Naive B cell (primary cell): ENCODE data around the gene MAN2A2. TPM values are rescaled to one million over a fixed set of nuclear protein-coding genes. Genes with fewer than 3 reads are reported as not detected.

Experiments
- ATAC-seq, 2 donors: fragments of 150-1000 bp; cut with Tn5 transposase; 2 replicates each; pipeline ENCODE4 v1.10.0; 2021; ENCODE audit warnings: low read depth in 2 of 2, mild to moderate bottlenecking in 2 of 2, moderate library complexity in 2 of 2
- DNase-seq: peaks from one replicate; pipeline ENCODE4 v3.0.0; 2022
- H3K27ac Mint-ChIP-seq, 6 donors: one replicate each; pipeline ENCODE4 v1.8.0; 2020 to 2022; ENCODE audit warnings: mild to moderate bottlenecking in 6 of 6, mixed read lengths in 6 of 6, moderate library complexity in 5 of 6, inconsistent platforms in 2 of 6
- H3K27me3 Mint-ChIP-seq, 3 donors: one replicate each; pipeline ENCODE4 v1.8.0; 2021 to 2022; ENCODE audit warnings: mixed read lengths in 3 of 3, mild to moderate bottlenecking in 1 of 3
- H3K36me3 Mint-ChIP-seq, 2 donors: one replicate each; pipeline ENCODE4 v1.8.0; 2020 to 2022; ENCODE audit warnings: mixed read lengths in 2 of 2, inconsistent platforms in 1 of 2, mild to moderate bottlenecking in 1 of 2
- H3K4me1 Mint-ChIP-seq, 3 donors: one replicate each; pipeline ENCODE4 v1.8.0; 2020 to 2022; ENCODE audit warnings: mixed read lengths in 3 of 3, inconsistent platforms in 1 of 3, mild to moderate bottlenecking in 1 of 3, moderate library complexity in 1 of 3
- H3K4me3 Mint-ChIP-seq, 8 donors: one replicate each; pipeline ENCODE4 v1.8.0; 2020 to 2022; ENCODE audit warnings: mild to moderate bottlenecking in 8 of 8, mixed read lengths in 8 of 8, moderate library complexity in 8 of 8, inconsistent platforms in 2 of 8
- H3K9me3 Mint-ChIP-seq, 7 donors: one replicate each; pipeline ENCODE4 v1.8.0; 2020 to 2022; ENCODE audit warnings: mixed read lengths in 7 of 7, mild to moderate bottlenecking in 5 of 7, inconsistent platforms in 2 of 7, moderate library complexity in 1 of 7
- polyA plus RNA-seq, 6 donors: library from polyadenylated mRNA; unstranded; fragments of 300-500 nt; fragmentation: Illumina TruSeq; gene quantifications; one replicate each; pipeline ENCODE4 v1.2.3, GENCODE V29; 2021; ENCODE audit warnings: low read depth in 6 of 6

The MAN2A2 gene
- polyA plus RNA-seq, 6 donors from 2014 or later: 1.4 to 8.9 (median 6.5) TPM

GRCh38 chr15:90866161-90866715, 36.9 kb upstream of the MAN2A2 start:
- H3K27me3 Mint-ChIP-seq: no peaks in the 10 kb centered on the region
- peaks cover 31 to 46% (median 33%) of the 10 kb centered on the region in 3 donors for H3K4me1 Mint-ChIP-seq
- ATAC-seq: no peak
- H3K9me3 Mint-ChIP-seq: no peaks in the 10 kb centered on the region
- H3K36me3 Mint-ChIP-seq: no peaks in the 10 kb centered on the region
- H3K27ac Mint-ChIP-seq: peak overlapping the region in 1 of 6 donors; percentile 10
- no peak overlapping the region for H3K4me3 Mint-ChIP-seq
- DNase-seq: no peak

DNA sequence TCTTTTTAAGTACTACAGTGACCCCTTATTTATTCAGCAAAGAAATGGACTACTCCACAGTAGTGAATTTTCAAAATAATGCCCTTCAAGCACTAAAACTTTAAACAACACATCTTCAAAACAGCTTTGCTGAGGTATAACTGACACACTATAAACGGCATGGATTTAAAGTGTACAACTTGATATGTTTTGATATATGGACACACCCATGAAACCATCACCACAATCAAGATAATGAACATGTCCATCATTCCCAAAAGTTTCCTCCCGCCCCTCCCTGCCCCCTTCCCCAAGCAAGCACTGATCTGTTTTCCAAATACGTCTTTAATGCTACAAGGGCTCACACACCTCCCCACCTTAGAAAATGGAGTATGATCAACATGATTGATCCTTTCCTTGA, 36.3 kb upstream of the MAN2A2 start:
- Mint-ChIP-seq H3K27me3 (no peaks in the 10 kb centered on the region), H3K4me3 (peak overlapping the region in 1 of 8 donors; percentile 25), H3K27ac (no peak overlapping the region), H3K36me3 (no peaks in the 10 kb centered on the region), H3K9me3 (no peaks in the 10 kb centered on the region), H3K4me1 (peaks cover 31 to 46% (median 33%) of the 10 kb centered on the region in 3 donors)
- DNase-seq (no peak), ATAC-seq (no peak)

DNA sequence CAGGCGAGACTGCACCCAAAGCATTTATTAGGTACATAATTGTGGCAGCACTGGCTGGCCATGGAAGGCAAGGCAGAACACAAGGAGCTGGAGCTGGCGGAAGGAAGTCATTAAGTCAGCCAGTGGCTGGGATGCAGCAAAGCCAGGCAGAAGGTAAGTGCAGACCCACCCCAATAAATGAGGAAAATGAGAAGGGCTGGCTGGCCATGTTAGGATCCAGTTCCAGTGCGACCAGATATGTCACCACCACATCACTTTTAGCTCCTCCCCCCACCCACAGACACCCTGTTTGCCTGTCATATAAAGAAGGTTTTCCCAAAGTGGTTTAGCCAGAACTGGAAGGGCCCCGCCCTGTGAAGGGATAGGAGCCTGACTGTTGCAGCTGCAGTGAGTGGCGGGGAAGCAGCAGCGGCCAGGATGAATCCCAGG, 34.8 kb upstream of the MAN2A2 start, which contains the start of gene FURIN:
FURIN (plus strand) TSS at position 328 of the 429 bp plus-strand sequence. CDS start 7,153 bp downstream, outside the sequence.
- Mint-ChIP-seq H3K36me3 (no peaks in the 10 kb centered on the region), H3K27me3 (no peaks in the 10 kb centered on the region), H3K9me3 (no peaks in the 10 kb centered on the region), H3K4me1 (peaks cover 36 to 54% (median 43%) of the 10 kb centered on the region in 3 donors), H3K4me3 (peak within 1 kb of the TSS; percentile 52 to 92 (median 88)), H3K27ac (peak within 1 kb of the TSS; percentile 19 to 92 (median 62))
- DNase-seq (no peak), ATAC-seq (no peak)

DNA sequence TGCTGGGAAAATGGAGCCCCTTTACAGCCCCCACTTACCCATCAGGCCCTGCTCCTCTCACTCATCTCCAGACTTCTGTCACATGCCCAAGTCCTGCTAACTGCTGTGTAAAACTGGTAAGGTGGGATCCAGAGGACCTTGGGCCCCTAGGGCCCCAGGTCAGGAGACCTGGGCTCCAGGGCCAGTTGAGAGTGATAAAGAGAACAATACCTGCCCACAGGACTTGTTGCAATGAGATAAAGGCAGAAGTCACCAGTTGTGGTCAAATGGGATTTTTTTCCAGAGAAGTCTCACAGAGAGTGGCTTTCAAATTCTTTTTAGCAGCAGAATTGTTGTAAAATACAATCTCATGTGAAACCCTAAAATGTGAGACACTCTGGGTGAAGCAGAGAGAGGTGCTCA, 34.0 kb upstream of the MAN2A2 start:
- H3K36me3 Mint-ChIP-seq: no peaks in the 10 kb centered on the region

DNA sequence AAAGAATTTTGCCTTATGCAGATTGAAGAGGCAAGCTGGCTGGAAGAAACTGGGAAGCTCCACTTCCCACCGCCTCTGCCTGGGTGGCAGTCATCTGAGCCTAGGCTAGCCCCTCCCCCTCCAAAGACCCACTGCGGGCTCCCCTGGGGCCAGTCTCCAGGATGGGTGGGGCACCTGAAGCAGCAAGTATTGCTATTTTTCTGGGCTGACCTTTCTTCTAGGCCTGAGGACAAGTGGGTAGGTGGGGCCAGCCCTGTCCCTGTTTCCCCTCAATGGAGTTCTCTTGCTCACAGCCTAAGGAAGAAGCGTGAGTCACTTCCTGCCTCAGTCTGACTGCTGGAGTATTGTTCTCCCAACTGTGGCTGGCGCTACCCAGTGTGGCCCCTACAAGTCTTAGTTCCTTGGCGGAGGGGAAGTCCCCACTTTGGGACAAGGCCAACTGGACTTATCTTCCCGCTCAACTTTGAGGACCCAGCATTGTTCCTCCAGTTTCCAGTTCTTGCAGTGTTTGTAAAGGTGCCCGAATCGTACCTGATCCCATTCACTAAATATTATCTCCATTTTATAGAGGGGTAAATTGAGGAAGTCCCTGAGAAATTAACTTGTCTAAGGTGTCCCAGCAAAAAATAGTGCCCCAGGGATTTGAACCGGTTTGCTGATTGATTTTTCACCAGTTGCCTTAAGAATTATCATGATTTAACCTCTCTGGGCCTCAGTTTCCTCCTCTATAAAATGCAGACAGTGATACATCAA, 33.3 kb upstream of the MAN2A2 start:
- Mint-ChIP-seq H3K27me3 (no peaks in the 10 kb centered on the region), H3K36me3 (no peaks in the 10 kb centered on the region), H3K4me1 (peaks cover 32 to 50% (median 41%) of the 10 kb centered on the region in 3 donors), H3K4me3 (peak overlapping the region; percentile 83 to 93 (median 89)), H3K27ac (peak overlapping the region in 5 of 6 donors; percentile 19 to 91 (median 87)), H3K9me3 (no peaks in the 10 kb centered on the region)
- DNase-seq (no peak), ATAC-seq (peak in 1 of 2 donors; percentile 20)

More for the DNA sequence above, 34.0 kb upstream of the MAN2A2 start:
- Mint-ChIP-seq H3K27ac (peak overlapping the region in 4 of 6 donors; percentile 19 to 91 (median 50)), H3K4me3 (peak overlapping the region in 7 of 8 donors; percentile 35 to 92 (median 87)), H3K9me3 (no peaks in the 10 kb centered on the region), H3K4me1 (peaks cover 32 to 50% (median 41%) of the 10 kb centered on the region in 3 donors), H3K27me3 (no peaks in the 10 kb centered on the region)
- no peak for ATAC-seq
- no peak for DNase-seq

GRCh38 chr15:90870354-90871138, 32.6 kb upstream of the MAN2A2 start:
- DNase-seq (no peak), ATAC-seq (peak; percentile 34 to 36)
- Mint-ChIP-seq H3K27ac (peak overlapping the region in 5 of 6 donors; percentile 61 to 93 (median 86)), H3K9me3 (no peaks in the 10 kb centered on the region), H3K4me1 (peaks cover 32 to 49% (median 41%) of the 10 kb centered on the region in 3 donors), H3K4me3 (peak overlapping the region; percentile 83 to 93 (median 89)), H3K36me3 (no peaks in the 10 kb centered on the region), H3K27me3 (no peaks in the 10 kb centered on the region)

DNA sequence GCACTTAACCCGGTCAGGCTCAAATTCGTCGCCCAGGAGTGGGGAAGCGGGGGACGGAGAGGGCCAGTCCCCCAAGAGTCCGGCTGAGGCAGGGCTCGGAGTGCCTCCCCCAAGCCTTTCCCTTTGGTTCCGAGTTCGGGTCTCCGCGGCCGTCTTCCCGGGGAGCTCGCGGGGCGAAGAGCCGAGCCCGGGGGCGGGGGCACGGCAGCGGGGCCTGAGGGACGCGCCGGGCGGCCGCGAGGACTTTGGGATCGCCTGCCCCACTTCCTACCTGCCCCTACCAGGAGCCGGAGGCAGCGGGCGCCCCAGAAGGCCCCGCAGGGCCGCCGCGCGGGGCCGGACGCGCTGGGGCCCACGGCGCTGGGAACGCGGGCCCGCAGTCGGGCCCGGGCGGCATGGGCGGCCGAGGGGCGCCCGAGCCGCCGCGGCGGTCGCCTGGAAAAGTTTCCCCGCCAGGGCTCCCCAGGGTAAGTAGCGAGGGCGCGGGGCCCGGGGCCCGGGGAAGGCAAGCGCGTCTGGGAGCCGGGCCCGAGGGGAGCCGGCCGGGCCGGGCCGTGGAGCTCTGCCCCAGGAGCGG, 31.9 kb upstream of the MAN2A2 start:
- ATAC-seq: peak; percentile 53 to 57
- H3K27ac Mint-ChIP-seq: peak overlapping the region in 5 of 6 donors; percentile 61 to 93 (median 86)
- peak overlapping the region; percentile 83 to 93 (median 89) for H3K4me3 Mint-ChIP-seq
- H3K4me1 Mint-ChIP-seq: peaks cover 33 to 46% (median 41%) of the 10 kb centered on the region in 3 donors
- DNase-seq: peak; percentile 33
- no peaks in the 10 kb centered on the region for H3K9me3 Mint-ChIP-seq
- no peaks in the 10 kb centered on the region for H3K36me3 Mint-ChIP-seq
- H3K27me3 Mint-ChIP-seq: no peaks in the 10 kb centered on the region

- Mint-ChIP-seq H3K27me3 (no peaks in the 10 kb centered on the region), H3K4me1 (peaks cover 35 to 53% (median 41%) of the 10 kb centered on the region in 3 donors), H3K27ac (peak overlapping the region in 4 of 6 donors; percentile 24 to 89 (median 82)), H3K4me3 (peak overlapping the region; percentile 77 to 93 (median 86)), H3K9me3 (no peaks in the 10 kb centered on the region), H3K36me3 (peaks cover 0 to 6% of the 10 kb centered on the region in 2 donors)
- DNase-seq: no peak
- peak; percentile 32 to 35 for ATAC-seq
Measured at GRCh38 chr15:90871716-90872485, 31.2 kb upstream of the MAN2A2 start.

DNA sequence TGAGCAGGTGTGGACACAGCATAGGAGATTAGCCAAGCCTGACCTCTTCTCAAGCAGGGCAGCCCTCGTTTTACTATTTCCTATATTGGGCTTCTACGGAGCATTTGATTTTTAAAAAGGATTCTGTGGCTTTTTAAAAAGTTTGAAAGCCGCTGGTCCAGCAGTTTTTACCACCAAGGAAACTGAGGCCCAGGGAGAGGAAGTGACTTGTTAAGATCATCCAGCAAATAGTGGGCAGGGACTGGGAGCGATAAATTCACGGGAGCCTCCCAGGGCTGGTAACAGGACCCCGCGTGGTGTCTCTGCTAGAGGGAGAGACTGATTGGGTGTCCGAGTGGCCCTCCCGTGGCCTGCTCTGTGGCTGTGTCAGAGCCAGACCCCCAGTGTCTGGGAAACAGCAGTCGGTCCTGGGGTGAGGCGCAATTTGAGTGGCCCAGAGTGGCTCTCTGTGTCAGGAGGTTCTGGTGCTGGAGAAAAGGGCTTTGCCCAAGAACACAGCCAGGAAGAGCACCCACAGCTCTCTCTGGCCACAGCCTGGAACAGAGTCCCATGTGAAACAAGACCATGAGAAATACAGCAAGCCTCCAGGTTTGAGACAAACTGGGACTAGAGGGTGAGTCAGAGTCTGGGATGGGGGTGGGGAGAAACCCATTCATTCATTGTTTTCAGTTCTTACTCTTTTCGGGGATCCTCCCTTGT, 30.5 kb upstream of the MAN2A2 start:
- peaks cover 35 to 55% (median 41%) of the 10 kb centered on the region in 3 donors for H3K4me1 Mint-ChIP-seq
- no peak for ATAC-seq
- peak overlapping the region in 5 of 6 donors; percentile 24 to 89 (median 79) for H3K27ac Mint-ChIP-seq
- no peak for DNase-seq
- H3K9me3 Mint-ChIP-seq: no peaks in the 10 kb centered on the region
- H3K36me3 Mint-ChIP-seq: peaks cover 0 to 11% of the 10 kb centered on the region in 2 donors
- H3K4me3 Mint-ChIP-seq: peak overlapping the region; percentile 77 to 93 (median 86)
- H3K27me3 Mint-ChIP-seq: no peaks in the 10 kb centered on the region

GRCh38 chr15:90873488-90873997, 29.6 kb upstream of the MAN2A2 start:
- H3K36me3 Mint-ChIP-seq: peaks cover 0 to 11% of the 10 kb centered on the region in 2 donors
- no peaks in the 10 kb centered on the region for H3K9me3 Mint-ChIP-seq
- ATAC-seq (no peak), DNase-seq (no peak)
- H3K4me1 Mint-ChIP-seq: peaks cover 27 to 47% (median 35%) of the 10 kb centered on the region in 3 donors
- H3K27ac Mint-ChIP-seq: no peak overlapping the region
- no peaks in the 10 kb centered on the region for H3K27me3 Mint-ChIP-seq
- H3K4me3 Mint-ChIP-seq: peak overlapping the region in 6 of 8 donors; percentile 5 to 93 (median 82)

DNA sequence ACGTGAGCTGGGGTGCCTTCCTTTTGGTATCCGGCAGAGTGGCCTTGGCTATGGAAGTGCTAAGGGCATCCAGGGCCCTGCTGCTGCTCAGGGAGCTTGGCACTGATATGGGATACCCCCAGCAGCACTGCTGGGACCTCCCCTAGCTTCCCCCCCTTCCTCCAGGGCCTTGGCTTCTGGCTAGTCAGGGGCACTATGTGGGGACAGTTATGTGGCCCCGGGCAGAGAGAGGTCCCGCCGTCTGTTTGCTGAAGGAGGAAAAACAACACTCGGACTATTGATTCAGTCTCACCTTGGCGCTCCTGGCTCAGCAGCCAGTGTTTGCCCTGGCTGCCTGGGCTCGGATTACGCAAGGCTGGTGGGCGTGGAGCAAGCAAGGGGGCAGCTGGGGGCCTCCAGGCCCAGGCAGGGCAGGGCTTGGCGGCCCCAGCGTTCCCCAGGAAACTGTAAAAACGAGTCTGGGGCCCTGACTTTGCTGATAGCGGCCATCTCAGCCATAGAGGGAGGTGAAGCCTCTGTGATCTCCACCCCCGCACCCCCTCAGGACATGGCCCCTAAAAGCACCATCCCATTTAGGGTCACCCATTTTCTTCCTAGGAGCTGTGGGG, 29.0 kb upstream of the MAN2A2 start:
- H3K4me1 Mint-ChIP-seq: peaks cover 25 to 41% (median 32%) of the 10 kb centered on the region in 3 donors
- H3K36me3 Mint-ChIP-seq: peaks cover 0 to 11% of the 10 kb centered on the region in 2 donors
- ATAC-seq: no peak
- H3K4me3 Mint-ChIP-seq: peak overlapping the region in 3 of 8 donors; percentile 25 to 84 (median 41)
- no peaks in the 10 kb centered on the region for H3K27me3 Mint-ChIP-seq
- DNase-seq: no peak
- peak overlapping the region in 1 of 6 donors; percentile 42 for H3K27ac Mint-ChIP-seq
- no peaks in the 10 kb centered on the region for H3K9me3 Mint-ChIP-seq
